BLaER1 treated with 17β-estradiol and CSF1 and Interleukin-3, amounts not matched to agents 10 nM and 100 nM (cell line): Measurements from ENCODE around the gene PVRIG.
"Not testable (repeated sequence)": the region's sequence is repeated elsewhere in the genome, so short reads cannot be mapped to it uniquely, and the experiment has no call there.

Experiments
- H3K27ac ChIP-seq, 11 experiments: shearing (Covaris generic); formaldehyde crosslinking; 2 replicates each; pipeline ENCODE4 v1.8.1; 2022
- H3K27me3 ChIP-seq, 11 experiments: shearing (Covaris generic); formaldehyde crosslinking; 2 replicates each; pipeline ENCODE4 v1.8.1; 2022
- H3K36me3 ChIP-seq, 11 experiments: shearing (Covaris generic); formaldehyde crosslinking; 2 replicates each; pipeline ENCODE4 v1.8.1; 2022
- H3K4me1 ChIP-seq, 10 experiments: shearing (Covaris generic); formaldehyde crosslinking; 2 replicates each; pipeline ENCODE4 v1.8.1; 2022
- H3K4me2 ChIP-seq, 11 experiments: shearing (Covaris generic); formaldehyde crosslinking; 2 replicates each; pipeline ENCODE4 v1.8.1; 2022
- H3K4me3 ChIP-seq, 10 experiments: shearing (Covaris generic); formaldehyde crosslinking; 2 replicates each; pipeline ENCODE4 v1.8.1; 2022
- H3K9ac ChIP-seq, 11 experiments: shearing (Covaris generic); formaldehyde crosslinking; 2 replicates each; pipeline ENCODE4 v1.8.1; 2022
- H3K9me3 ChIP-seq, 11 experiments: shearing (Covaris generic); formaldehyde crosslinking; replicated peaks in 1 of 11; 2 replicates each; pipeline ENCODE4 v1.8.1; 2022
- H4K20me1 ChIP-seq, 11 experiments: shearing (Covaris generic); formaldehyde crosslinking; 2 replicates each; pipeline ENCODE4 v1.8.1; 2022
- Cebpa-rat ChIP-seq, 11 experiments: shearing (Covaris generic); IDR thresholded peaks; 2 replicates each; pipeline ENCODE4 v1.8.1; 2022

Gene PVRIG

DNA sequence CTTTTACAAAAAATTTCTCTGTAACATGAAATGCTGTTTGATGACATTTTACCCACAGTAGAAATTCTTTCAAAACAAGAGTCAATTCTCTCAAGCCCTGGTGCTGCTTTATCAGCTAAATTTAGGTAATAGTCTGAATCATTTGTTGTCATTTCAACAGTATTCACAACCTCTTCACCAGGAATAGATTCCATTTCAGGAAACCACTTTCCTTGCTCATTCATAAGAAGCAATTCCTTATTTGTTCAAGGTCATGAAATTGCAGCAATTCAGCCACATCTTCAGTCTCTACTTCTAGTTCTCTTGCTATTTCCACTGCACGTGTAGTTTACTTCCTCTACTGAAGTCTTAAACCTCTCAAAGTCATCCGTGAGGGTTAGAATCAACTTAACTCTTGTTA is 28.0 kb upstream of the PVRIG start:
- Histone ChIP-seq H3K27ac (peak overlapping the region; percentile 6 to 86 (median 81); a peak in 20 of 22 replicates), H3K4me3 (peak overlapping the region in 2 of 10 experiments; percentile 10 to 25; a peak in 1 of 20 replicates), H3K9ac (peak overlapping the region in 9 of 11 experiments; percentile 21 to 73 (median 69); a peak in 18 of 22 replicates), H4K20me1 (no peaks in the 10 kb centered on the region), H3K27me3 (no peaks in the 10 kb centered on the region), H3K4me1 (peaks cover 50 to 79% (median 75%) of the 10 kb centered on the region in 10 experiments), H3K9me3 (no peaks in the 10 kb centered on the region), H3K36me3 (no peaks in the 10 kb centered on the region), H3K4me2 (peak overlapping the region; percentile 61 to 88 (median 85))
- peak in 3 of 11 experiments; percentile 11 to 56 (median 13); a peak in 1 of 22 replicates for TF ChIP-seq Cebpa-rat (IDR thresholded peaks at IDR 0.05)

DNA sequence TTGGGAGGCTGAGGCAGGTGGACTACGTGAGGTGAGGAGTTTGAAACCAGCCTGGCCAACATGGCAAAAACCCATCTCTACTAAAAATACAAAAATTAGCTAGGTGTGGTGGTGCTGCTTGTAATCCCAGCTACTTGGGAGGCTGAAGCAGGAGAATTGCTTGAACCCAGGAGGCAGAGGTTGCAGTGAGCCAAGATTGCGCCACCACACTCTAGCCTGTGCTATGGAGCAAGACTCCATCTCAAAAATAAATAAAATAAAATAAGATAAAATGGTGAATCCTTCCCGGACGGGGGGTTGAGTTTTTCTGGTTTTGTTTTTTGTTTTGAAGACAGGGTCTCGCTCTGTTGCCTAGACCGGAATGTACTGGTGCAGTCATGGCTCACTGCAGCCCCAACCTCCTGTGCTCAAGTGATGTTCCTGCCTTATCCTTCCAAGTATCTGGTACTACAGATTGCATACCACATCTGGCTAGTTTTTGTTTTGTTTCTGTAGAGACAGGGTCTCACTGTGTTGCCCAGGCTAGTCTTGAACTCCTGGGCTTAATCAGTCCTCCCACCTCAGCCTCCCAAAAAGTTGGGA is 27.4 kb upstream of the PVRIG start:
- H3K36me3 ChIP-seq, H4K20me1 ChIP-seq, H3K9me3 ChIP-seq, H3K27me3 ChIP-seq: not testable (repeated sequence)
- Histone ChIP-seq H3K4me3 (peak overlapping the region in 5 of 10 experiments; percentile 10 to 32 (median 20); a peak in 5 of 20 replicates), H3K4me1 (peaks cover 50 to 79% (median 76%) of the 10 kb centered on the region in 10 experiments), H3K27ac (peak overlapping the region in 10 of 11 experiments; percentile 37 to 86 (median 82); a peak in 20 of 22 replicates), H3K9ac (peak overlapping the region in 9 of 11 experiments; percentile 21 to 73 (median 69); a peak in 18 of 22 replicates), H3K4me2 (peak overlapping the region; percentile 61 to 88 (median 85))
- TF ChIP-seq Cebpa-rat (IDR thresholded peaks at IDR 0.05) = peak in 3 of 11 experiments; percentile 34 to 44 (median 42); a peak in 3 of 22 replicates

DNA sequence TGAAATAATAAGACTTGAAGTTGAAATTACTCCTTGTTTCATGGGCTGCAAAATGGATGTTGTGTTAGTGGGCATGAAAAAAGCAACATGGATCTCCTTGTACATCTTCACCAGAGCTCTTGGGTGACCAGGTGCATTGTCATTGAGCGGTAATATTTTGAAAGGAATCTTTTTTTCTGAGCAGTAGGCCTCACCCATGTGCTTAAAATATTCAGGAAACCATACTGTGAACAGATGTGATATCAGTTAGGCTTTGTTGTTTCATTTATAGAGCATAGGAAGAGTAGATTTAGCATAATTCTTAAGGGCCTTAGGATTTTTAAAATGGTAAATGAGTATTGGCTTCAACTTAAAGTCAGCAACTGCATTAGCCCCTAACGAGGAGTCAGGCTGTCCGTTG is 26.8 kb upstream of the PVRIG start:
- no peak for TF ChIP-seq Cebpa-rat (IDR thresholded peaks at IDR 0.05)
- H3K4me2 ChIP-seq = peak overlapping the region; percentile 61 to 88 (median 85); a peak in 20 of 22 replicates
- H3K4me1 ChIP-seq = peaks cover 50 to 82% (median 77%) of the 10 kb centered on the region in 10 experiments
- H3K9me3 ChIP-seq = no peaks in the 10 kb centered on the region
- H3K27ac ChIP-seq = peak overlapping the region in 9 of 11 experiments; percentile 71 to 86 (median 82); a peak in 18 of 22 replicates
- no peak overlapping the region; a peak in 1 of 20 replicates for H3K4me3 ChIP-seq
- H3K36me3 ChIP-seq = no peaks in the 10 kb centered on the region
- no peaks in the 10 kb centered on the region for H3K27me3 ChIP-seq
- H4K20me1 ChIP-seq = no peaks in the 10 kb centered on the region
- H3K9ac ChIP-seq = peak overlapping the region in 8 of 11 experiments; percentile 21 to 73 (median 69); a peak in 12 of 22 replicates

DNA sequence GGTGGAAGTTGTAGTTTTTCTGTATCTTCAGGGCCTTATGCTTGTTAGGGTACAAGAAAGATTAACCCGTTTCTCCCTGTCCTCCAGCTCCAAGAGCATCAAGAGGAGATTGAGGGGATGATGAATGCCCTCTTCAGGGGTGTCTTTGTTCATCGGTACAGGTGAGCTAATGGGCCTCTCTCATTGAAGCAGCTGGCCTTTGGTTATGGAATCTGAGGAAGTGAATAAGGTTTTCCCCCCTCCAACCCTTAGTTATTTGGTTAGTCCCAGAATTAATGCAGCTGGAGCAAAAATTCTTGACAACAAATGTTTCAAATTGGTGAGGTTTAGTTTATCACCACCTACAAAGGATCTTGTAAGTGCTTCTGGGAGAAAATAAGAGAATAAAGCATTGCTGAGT is 24.5 kb upstream of the PVRIG start:
- Histone ChIP-seq H3K27ac (peak overlapping the region in 3 of 11 experiments; percentile 16 to 41 (median 31); a peak in 7 of 22 replicates), H3K9ac (no peak overlapping the region), H3K4me1 (peaks cover 49 to 88% (median 81%) of the 10 kb centered on the region in 10 experiments)

DNA sequence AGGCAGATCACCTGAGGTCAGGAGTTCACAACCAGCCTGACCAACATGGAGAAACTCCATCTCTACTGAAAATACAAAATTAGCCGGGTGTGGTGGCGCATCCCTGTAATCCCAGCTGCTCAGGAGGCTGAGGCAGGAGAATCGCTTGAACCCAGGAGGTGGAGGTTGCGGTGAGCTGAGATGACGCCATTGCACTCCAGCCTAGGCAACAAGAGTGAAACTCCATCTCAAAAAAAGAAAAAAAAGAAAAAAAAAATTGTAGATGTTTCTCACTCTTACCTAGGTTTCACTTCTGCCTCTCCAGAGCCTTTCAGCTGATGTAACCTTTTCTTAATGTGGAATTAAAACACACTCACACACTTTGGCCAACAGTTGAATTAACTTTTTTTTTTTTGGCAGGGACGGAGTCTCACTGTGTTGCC is 23.8 kb upstream of the PVRIG start:
- H3K27ac ChIP-seq = peak overlapping the region in 3 of 11 experiments; percentile 11 to 41 (median 16); a peak in 6 of 22 replicates
- H3K27me3 ChIP-seq, H3K9ac ChIP-seq, H3K36me3 ChIP-seq, H3K4me3 ChIP-seq, H3K9me3 ChIP-seq, H4K20me1 ChIP-seq: not testable (repeated sequence)
- H3K4me2 ChIP-seq = peak overlapping the region in 9 of 11 experiments; percentile 6 to 86 (median 85); a peak in 11 of 22 replicates
- peaks cover 49 to 88% (median 81%) of the 10 kb centered on the region in 10 experiments for H3K4me1 ChIP-seq

More for the DNA sequence above, 24.5 kb upstream of the PVRIG start:
- Histone ChIP-seq H3K4me2 (peak overlapping the region; percentile 6 to 86 (median 77); a peak in 18 of 22 replicates), H3K36me3 (no peaks in the 10 kb centered on the region), H3K27me3 (no peaks in the 10 kb centered on the region), H4K20me1 (no peaks in the 10 kb centered on the region), H3K4me3 (no peak overlapping the region), H3K9me3 (no peaks in the 10 kb centered on the region)
- TF ChIP-seq Cebpa-rat (IDR thresholded peaks at IDR 0.05) = no peak

DNA sequence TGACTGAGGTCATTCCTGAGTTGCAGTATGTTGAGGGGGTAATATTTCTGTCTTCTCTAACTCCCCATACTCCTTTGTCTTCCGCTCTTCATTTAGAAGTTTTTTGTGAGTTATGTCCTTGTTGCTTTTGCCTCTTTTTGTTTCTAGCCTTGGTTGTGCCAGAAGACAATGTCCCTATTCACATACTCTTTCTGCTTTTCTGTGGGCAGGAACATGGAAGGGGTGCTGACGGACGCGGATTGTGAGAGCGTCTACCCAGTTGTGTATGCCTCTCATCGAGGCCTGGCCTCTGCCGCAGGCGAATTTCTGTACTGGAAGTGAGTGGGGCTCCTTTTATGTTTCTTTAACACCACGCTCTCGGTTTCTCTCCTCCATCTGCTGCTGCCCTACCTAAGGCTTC is 21.5 kb upstream of the PVRIG start:
- Histone ChIP-seq H3K27me3 (no peaks in the 10 kb centered on the region), H3K4me1 (peaks cover 37 to 71% (median 66%) of the 10 kb centered on the region in 10 experiments), H3K4me2 (peak overlapping the region in 9 of 11 experiments; percentile 68 to 92 (median 88); a peak in 16 of 22 replicates), H3K9me3 (no peaks in the 10 kb centered on the region), H3K4me3 (no peak overlapping the region), H4K20me1 (no peaks in the 10 kb centered on the region), H3K27ac (peak overlapping the region in 4 of 11 experiments; percentile 35 to 57 (median 53); a peak in 4 of 22 replicates), H3K36me3 (no peaks in the 10 kb centered on the region), H3K9ac (no peak overlapping the region)
- TF ChIP-seq Cebpa-rat (IDR thresholded peaks at IDR 0.05) = no peak

DNA sequence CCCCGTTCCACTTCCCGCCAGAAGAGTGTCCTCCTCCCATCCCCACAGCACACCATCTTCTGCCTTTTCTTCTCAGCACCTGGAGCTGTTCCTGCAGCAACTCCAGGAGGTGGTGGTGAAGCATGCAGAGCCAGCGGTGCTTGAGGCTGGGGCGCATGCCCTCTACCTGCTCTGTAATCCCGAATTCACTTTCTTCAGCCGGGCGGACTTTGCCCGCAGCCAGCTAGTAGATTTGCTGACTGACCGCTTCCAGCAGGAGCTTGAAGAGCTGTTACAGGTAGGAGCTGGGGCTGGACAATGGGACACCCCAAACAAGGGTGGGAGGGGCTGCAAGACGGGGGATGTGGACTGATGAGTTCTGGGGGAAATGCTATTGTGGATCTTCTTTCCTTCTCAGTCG is 19.1 kb upstream of the PVRIG start:
- H3K27ac ChIP-seq = peak overlapping the region in 6 of 11 experiments; percentile 50 to 69 (median 56); a peak in 10 of 22 replicates
- no peaks in the 10 kb centered on the region for H3K27me3 ChIP-seq
- no peak for TF ChIP-seq Cebpa-rat (IDR thresholded peaks at IDR 0.05)
- no peaks in the 10 kb centered on the region for H3K9me3 ChIP-seq
- no peaks in the 10 kb centered on the region for H4K20me1 ChIP-seq
- H3K4me1 ChIP-seq = peaks cover 39 to 58% (median 52%) of the 10 kb centered on the region in 10 experiments
- peak overlapping the region in 7 of 10 experiments; percentile 2 to 61 (median 47); a peak in 12 of 20 replicates for H3K4me3 ChIP-seq
- peak overlapping the region; percentile 68 to 92 (median 88) for H3K4me2 ChIP-seq
- H3K36me3 ChIP-seq = no peaks in the 10 kb centered on the region; a peak in 1 of 22 replicates
- H3K9ac ChIP-seq = peak overlapping the region in 9 of 11 experiments; percentile 10 to 66 (median 51); a peak in 11 of 22 replicates

DNA sequence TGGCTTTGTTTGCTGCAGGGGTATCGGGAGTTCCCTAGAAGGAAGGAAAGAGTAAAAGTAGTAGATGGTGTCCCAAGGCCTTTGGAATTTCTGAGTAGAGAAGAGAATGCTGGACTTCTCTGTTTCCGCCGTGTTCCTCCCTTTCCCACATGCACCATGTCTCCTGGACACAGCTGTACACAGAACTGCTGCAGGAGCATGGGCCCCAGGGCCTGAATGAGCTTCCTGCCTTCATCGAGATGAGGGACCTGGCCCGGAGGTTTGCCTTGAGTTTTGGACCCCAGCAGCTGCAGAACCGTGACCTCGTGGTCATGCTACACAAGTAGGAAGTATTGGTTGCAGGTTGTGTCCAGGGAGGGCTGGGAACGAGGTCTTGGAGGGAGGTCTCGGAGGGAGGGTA is 15.3 kb upstream of the PVRIG start:
- H3K27ac ChIP-seq = no peak overlapping the region
- H3K4me2 ChIP-seq = peak overlapping the region in 10 of 11 experiments; percentile 1 to 65 (median 28); a peak in 17 of 22 replicates
- H4K20me1 ChIP-seq = no peaks in the 10 kb centered on the region
- TF ChIP-seq Cebpa-rat (IDR thresholded peaks at IDR 0.05) = no peak
- H3K27me3 ChIP-seq = no peaks in the 10 kb centered on the region
- H3K4me1 ChIP-seq = peaks cover 26 to 37% (median 31%) of the 10 kb centered on the region in 10 experiments
- H3K36me3 ChIP-seq = no peaks in the 10 kb centered on the region; a peak in 1 of 22 replicates
- no peaks in the 10 kb centered on the region for H3K9me3 ChIP-seq
- H3K4me3 ChIP-seq = no peak overlapping the region
- no peak overlapping the region for H3K9ac ChIP-seq

DNA sequence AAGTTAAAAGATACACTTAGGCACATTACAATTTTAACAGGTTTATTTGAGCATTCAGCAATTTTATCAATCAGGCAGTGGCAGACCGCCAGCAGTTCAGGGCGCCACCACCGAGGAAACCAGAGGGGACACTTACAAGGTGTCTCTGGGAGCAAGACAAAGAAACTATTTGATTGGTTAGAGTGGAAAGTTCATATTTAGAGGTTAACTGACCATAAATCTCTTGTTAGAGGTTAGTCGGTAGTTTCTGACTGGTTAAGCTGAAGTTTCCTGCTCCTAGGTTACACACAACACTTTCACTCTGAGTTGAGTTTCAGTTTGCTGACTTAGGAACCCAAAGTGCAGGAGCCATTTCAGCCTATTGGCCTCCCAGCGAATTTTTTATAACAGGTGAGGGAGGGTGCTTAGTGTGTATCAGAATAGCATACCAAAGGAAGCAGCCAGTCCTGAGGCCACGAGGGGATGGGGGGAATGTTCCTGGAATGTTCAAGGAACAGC is 10.8 kb upstream of the PVRIG start:
- peaks cover 0 to 4% (median 0%) of the 10 kb centered on the region in 11 experiments; a peak in 1 of 22 replicates for H3K27me3 ChIP-seq
- no peak overlapping the region for H3K9ac ChIP-seq
- no peaks in the 10 kb centered on the region for H3K9me3 ChIP-seq
- no peak overlapping the region for H3K4me2 ChIP-seq
- TF ChIP-seq Cebpa-rat (IDR thresholded peaks at IDR 0.05) = no peak
- H3K27ac ChIP-seq = no peak overlapping the region
- no peak overlapping the region for H3K4me3 ChIP-seq
- no peaks in the 10 kb centered on the region for H4K20me1 ChIP-seq
- H3K36me3 ChIP-seq = peaks cover 0 to 4% (median 0%) of the 10 kb centered on the region in 11 experiments; a peak in 1 of 22 replicates
- peaks cover 34 to 55% (median 43%) of the 10 kb centered on the region in 10 experiments for H3K4me1 ChIP-seq
